NOMO-1 (cell line): Measurements from ENCODE around the gene FAM151A.

Experiments
- DNase-seq, 2 experiments: peaks; one replicate each; lab custom pipeline; 2025; ENCODE audit not compliant: unreplicated experiment in 2 of 2; lab: John Stamatoyannopoulos, UW

The FAM151A gene

GRCh38 chr1:54623216-54624007, at the start of gene FAM151A:
TSS of gene FAM151A (minus strand) at chr1:54623525. CDS start at chr1:54623395, 130 bp downstream.
- no peak for DNase-seq

- DNase-seq = peak; percentile 28 to 40
These were observed 48.8 kb upstream of the FAM151A start for GRCh38 chr1:54671985-54672608.

DNA sequence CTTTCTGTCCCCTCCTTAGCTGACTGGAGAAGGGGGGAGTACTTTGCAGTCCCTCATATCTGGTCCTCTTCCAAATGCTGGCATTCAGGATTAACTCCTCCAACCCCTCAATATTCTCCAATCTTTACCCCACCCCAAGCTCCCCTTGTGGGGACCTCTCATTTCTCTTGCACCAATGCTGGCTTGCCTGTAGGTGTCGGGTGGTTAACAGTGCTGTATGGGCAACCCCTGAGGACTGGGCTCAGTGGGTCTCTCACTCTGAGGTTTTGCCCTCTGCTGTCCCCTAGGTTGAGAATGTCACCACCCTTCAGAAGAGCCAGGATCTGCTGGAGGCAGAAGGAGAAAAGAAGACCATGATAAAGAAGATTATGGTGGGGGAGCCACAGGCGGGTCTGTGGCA, 45.2 kb upstream of the FAM151A start:
- no peak for DNase-seq

DNA sequence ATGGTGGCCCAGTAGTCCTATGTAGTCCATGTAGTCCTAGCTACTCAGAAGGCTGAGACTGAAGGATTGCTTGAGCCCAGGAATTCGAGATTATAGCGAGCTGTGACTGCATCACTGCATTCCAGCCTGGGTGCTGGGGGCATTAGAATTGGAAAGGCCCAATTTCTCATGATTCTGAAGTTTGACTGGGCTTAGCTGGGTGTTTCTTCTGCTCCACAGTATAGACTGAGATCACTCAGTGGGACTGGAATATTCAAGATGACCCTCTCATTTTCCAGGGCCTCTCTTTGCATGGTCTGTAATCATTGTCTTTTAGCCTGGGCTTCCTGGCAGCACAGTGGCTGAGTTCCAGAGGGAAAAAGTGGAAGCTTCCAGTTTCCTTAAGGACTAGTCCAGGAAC, 44.5 kb upstream of the FAM151A start:
- no peak for DNase-seq

GRCh38 chr1:54666333-54666732, 43.0 kb upstream of the FAM151A start:
- DNase-seq = no peak

- no peak for DNase-seq
These were observed 42.5 kb upstream of the FAM151A start for GRCh38 chr1:54665852-54666251.

GRCh38 chr1:54664364-54664763, 41.0 kb upstream of the FAM151A start:
- no peak for DNase-seq

GRCh38 chr1:54663725-54664124, 40.4 kb upstream of the FAM151A start:
- no peak for DNase-seq

- DNase-seq = no peak
These were observed 35.0 kb upstream of the FAM151A start for GRCh38 chr1:54658164-54658913.

- no peak for DNase-seq
These were observed 29.7 kb upstream of the FAM151A start for GRCh38 chr1:54653036-54653435.

DNA sequence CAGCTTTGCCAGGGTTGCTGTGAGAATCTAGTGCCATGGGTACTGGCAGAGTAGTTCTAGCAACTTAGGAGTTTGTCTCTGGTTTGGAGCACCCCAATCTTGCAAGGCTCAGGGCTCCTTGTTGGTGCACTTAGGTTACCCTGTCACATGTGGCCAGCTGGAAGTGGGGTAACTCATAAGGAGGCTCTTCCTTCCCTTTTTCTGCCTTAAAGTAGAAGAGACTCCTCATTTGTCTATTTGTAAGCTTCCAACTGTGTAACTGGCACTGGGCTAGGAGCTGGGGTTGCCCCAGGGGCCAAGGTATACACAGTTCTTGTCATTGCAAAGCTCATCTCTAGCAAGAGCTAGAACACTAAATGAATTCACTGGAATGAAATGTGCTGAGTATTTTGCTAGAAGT, 28.8 kb upstream of the FAM151A start:
- DNase-seq = peak; percentile 50 to 71

DNA sequence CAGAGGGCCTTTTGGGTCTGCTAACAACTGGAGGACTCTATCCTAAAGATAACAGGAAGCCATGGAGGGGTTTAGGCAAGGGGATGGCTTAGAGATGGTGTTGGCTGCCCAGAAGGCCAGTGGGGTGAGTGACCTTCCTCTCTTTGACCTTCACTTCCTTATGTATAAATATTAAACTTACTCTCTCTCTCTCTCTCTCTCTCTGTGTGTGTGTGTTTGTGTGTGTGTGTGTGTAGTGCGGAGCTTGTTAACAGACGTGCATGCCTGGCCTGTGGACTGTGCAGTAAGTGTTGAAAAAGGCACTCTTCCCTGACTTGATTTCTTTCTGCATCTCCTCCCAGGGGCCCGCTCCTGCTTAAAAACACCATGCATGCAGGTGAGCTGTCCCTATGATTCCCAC, 28.3 kb upstream of the FAM151A start:
- DNase-seq = no peak

- no peak for DNase-seq
These were observed 27.1 kb upstream of the FAM151A start for GRCh38 chr1:54650417-54650816.

GRCh38 chr1:54649921-54650320, 26.6 kb upstream of the FAM151A start:
- DNase-seq = no peak

DNA sequence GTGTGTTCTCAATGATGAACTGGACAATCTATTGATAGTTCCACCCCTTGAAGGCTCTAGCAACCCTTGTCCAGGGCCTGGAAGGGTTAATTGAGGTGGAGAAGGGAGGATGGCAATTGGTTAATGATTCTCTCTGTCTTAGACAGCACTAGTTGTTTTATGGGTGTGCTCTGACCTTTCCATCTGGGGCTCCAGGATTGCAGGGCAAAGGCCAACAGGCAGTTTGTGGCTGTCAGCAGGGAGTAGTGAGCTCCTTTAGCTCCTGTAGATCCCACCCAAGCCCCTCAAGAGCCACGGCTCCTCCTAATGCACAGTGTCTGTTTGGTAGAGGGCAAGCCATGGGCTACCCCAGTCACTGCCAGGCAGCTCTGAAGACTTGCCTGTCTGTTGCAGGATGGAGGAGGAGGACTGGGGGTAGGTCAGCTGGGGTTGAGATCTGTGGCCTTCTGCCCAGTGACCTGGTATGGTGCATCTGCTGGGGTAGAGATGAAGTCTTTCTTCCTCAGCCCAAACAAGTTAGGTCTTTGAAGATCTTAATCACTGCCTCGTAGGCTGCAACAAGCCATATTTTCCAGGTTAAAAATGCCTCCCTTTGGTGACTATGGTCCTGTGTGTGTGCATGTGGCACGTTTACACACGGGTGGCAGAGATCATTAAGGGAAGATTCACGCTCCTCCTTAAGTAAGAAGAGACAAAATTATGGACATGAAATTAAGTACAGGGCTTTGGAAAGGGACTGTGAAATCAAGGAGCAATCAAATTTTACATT, 26.0 kb upstream of the FAM151A start:
- DNase-seq = no peak

GRCh38 chr1:54645806-54646676, 22.7 kb upstream of the FAM151A start:
- no peak for DNase-seq

DNA sequence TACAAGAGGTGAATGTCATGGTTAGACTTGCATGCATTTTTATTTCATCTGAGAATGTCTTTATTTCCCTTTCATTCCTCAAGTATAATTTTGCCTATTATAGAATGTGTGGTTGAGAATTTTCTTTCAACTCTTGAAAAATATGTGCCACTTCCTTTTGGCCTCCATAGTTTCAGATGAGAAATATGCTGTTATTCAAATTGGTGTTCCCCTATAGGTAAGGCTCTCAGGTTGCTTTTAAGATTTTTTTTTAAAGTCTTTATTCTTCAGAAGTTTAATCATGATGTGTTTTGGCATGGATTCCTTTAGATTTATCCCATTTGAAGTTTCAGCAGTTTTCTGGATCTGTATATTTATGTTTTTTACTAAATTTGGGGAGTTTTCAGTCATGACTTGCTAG, 20.4 kb upstream of the FAM151A start:
- no peak for DNase-seq

DNA sequence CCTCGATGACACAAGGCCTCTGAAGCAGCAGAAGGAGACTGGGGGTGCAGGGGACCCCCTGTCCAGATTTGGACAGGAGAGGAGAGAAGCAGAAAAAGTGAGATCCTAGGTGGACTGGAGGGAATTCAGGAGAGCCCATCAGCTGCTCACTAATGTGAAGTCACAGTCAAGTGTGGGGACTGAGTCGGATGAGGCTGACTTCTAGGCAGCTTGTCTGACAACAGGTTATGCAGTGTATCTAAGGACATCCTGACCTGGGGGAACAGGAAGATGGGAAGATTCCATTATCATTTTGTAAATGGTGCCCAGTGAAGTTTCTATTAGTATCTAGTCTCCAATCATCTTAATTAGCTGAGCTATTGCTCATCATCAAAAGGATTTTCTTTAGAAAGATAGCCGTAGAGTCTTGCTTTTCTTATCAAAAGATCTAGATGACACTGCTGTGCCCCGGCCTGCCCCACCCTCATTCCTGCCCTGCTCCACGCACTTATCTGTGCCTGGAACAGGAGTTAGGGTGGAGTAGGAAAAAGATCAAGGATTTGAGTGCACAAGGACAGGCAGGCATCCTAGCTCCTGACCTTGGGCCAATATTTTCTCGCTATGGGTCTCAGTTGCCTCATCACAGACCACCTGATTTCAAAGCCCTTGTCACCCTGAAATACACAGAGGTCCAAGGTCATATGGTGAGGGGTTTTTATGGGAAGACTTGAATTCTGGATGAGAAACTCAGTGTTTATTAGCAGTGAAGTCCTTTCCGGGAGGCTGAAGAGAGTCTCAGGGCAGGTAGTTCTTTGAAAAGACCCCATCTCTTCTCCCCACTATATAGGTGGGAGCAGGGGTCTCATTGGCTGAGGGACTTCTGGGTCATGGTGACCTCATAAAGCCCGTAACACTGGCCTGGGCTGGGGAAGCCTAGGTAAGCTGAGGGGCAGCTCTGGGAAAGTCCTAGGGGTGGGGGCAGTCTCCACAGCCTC, 17.8 kb upstream of the FAM151A start, which contains the start of gene MROH7:
Gene MROH7, plus strand, starts transcription at position 924 of the 974 bp plus-strand sequence. CDS start 11,141 bp downstream, outside the sequence.
- no peak for DNase-seq

GRCh38 chr1:54640361-54640760, 17.0 kb upstream of the FAM151A start:
- no peak for DNase-seq
